Stimulated activated CD4-positive, alpha-beta T cell treated with anti-CD3 and anti-CD28 coated beads, Interleukin-4, amount 100 ng/mL, for 24 hours (primary cell): ENCODE data around the gene ORM1.
A peak's percentile ranks its signal among the peaks of the same experiment; 100 is the strongest.

Experiments
- DNase-seq: peaks from one replicate; pipeline ENCODE4 v3.0.0-alpha.2; 2020

The ORM1 gene

DNA sequence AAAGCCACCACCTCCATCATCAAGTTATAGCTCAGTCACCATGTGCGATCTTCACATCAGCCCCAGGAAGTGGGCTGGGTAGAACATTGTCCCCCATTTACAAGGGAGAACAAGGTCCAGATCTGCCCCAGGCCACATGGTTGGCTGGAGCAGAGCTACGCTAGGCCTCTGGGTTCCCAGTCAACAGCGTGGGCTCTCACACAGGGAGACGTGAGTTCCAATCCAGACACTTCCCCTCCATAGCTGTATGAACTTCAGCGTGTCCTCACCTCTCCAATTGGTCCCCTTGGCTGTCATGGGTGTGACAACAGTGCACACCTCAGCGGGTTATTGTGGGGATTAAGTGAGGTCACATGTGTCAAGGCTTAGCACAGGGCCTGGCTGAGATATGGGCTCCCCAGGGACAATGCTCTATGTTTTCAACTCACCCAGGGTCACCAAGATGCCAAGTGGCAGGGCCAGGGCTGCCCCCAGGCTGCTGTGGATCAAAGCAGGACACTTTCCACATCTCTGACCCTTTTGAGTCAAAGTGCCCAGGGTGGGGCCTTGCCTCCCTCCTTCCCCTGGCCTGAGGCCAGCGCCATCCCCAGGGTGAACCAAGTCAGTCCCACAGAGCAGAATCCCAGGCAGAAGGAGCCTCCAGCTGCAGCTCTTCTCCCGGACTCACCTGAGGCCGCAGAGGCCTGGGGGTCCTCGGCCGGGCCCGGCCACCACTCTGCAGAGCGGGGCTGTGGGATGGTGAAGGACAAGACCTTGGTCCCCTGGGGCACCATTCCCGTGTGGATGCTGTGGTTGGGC lies 45.1 kb downstream of the ORM1 start:
- DNase-seq = no peak

DNA sequence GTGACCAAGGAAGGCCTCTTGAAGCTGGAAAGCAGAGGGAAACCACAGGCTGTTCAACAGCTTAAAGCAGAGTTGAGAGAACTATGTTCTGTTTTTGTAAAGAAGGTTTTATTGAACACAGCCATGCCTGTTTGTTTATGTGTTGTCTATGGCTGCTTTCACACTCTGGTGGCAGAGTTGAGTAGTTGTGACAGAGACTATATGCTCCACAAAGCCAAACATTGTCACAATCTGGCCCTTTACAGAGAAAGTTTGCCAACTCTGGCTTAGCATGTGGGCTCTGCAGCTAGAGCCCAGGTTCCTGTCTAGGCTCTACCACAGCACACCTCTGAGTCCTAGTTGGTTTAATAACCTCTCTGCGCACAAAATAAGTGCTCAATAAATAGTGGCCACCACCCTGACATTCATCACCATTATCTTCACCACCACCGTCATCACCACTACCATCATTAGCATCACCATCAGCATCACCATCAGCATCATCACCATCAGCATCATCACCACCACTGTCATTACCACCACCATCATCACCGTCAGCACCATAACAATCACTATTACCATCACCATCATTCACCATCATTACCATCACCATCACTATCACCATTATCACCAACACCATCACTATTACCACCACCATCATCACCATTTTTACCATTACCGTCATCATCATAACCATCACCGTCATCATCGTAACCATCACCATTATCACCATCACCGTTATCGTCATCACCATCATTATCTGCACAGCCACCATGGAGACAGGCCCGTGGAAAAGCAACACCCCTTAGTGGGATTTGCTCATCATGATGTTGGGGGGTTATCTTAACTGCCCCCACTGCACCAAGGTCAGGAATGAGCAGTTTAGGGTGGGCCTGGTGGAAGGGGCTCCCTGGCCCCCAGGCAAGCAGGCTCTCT lies 46.6 kb downstream of the ORM1 start:
- no peak for DNase-seq

DNA sequence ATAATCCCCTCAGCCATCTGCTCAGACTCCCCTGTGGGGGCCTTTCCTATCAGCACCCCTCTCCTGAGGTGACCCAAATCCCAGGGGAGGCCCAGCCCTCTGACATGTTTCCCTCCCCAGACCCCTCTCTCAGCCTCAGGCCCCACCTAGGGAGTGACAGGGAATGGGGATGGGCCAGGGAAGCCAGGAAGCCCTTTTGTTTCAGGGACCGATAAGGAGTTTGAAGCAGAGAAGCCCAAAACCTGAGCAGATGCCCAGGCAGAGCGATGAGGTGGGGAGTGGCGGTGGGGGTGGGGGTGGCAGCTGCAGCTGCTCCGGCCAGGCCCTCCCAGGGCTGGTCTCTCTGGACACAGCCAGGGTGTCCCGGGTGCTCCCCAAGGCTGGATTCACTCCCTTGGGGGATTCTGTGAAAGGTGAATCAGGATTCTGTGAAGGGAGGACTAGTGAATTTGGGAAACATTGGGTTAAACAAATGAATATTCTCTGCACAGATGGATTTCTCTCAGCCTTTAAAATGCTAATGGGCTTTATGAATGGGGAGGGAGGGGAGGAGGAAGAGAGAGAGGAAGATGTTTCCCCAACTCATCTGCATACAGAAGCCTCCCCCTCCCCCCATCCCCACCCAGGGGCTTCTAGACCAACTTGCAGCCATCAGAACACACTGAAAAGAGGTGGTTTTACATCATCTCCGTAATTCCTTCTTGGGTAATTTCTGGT lies 47.5 kb downstream of the ORM1 start:
- DNase-seq = no peak

GRCh38 chr9:114370968-114371320 lies 48.0 kb downstream of the ORM1 start:
- no peak for DNase-seq

DNA sequence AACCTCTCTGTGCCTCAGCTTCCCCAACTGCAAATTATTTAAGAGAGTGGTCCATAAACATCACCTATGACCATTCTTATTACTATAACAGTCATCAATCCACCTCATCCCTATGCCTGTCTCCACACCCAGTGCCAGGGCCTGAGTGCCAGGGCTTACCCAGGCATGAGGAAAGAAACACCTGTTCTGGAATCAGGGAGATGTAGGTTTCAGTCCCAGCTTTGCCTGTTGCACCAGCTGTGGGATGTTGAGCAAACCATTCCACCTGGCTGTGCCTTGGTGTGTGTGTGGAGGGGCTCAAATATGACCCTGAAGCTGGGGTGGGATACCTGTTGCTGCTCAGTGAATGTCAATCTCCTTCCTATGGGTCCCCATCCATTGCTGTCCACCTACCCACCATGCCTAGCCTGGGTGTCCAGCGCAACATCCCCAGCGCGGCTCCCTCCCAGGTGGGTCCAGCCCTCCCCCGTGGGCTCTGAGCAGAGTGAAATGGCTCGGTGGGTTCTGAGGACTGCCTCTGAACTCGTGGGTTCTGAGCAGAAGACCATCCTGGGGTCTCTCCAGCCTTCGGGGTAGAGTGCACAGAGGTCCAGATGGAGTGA lies 48.5 kb downstream of the ORM1 start:
- DNase-seq = no peak

DNA sequence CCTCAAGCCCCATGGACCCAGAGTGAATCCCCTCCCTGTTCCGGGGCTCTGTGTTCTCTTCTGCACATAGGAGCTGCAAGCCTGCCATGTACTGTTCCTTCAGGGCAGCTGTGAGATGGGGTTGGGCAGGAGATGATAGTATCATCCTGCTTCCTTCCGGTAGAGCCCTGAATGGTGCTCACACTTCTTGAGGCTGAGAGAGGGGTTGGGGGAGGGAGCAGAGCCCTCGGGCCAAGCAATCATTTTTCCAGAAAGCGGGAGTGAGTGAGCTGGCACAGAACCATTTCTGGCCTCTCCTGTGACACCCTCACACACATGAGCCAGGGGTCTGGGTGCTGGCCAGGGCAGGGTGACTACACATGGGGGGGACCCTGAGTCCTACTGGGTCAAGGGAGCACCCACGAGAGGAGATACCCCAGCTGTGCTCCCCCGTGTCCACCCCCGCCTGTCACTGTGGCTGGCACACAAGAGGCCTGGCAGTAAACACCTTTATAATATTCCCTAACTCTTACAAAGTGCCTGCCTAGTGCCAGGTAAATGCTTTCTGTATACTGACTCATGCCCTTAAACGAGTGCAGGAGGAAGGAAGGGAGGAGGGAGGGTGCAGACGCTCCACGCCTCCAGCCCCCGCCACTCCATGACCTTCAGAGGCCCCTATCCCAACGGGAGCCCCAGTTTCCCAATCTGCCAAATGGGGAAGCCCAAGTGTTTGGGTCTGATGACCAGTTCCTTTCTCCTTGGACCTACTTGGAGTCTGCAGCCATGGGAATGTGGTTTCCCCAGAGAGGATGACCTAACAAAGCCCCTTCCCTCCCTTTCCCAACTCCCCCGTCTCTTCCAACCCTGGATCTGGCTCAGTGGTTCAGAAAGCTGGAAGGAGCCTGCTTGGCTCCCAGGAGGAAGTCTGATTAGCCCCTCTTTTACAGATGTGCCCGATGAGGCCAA lies 49.3 kb downstream of the ORM1 start:
- no peak for DNase-seq

DNA sequence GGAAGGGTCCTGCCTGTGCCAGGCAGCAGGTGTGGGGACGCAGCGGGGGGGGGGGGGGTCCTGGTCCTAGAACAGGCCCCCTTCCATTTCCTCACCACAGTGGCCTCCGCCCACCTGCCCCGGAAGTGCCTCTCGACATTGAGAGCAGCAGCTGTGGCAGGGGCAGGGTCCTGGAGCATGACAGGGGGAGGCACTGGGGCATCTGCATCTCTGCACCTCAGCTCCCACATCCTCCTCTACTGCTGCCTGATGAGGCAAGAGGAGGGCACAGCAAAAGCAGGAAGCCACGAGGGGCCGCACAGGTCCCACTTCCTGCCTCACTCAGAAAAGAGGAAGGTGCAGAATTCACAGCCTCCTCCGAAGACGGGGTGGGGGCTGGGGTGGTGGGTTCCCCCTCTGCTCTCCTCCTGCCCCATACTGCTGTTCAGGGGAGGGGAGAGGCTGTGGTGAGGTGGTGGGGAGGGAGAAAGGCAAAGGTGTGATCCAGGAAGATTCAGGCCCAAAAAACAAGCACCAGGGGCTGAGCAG lies 50.1 kb downstream of the ORM1 start:
- peak; percentile 77 for DNase-seq

DNA sequence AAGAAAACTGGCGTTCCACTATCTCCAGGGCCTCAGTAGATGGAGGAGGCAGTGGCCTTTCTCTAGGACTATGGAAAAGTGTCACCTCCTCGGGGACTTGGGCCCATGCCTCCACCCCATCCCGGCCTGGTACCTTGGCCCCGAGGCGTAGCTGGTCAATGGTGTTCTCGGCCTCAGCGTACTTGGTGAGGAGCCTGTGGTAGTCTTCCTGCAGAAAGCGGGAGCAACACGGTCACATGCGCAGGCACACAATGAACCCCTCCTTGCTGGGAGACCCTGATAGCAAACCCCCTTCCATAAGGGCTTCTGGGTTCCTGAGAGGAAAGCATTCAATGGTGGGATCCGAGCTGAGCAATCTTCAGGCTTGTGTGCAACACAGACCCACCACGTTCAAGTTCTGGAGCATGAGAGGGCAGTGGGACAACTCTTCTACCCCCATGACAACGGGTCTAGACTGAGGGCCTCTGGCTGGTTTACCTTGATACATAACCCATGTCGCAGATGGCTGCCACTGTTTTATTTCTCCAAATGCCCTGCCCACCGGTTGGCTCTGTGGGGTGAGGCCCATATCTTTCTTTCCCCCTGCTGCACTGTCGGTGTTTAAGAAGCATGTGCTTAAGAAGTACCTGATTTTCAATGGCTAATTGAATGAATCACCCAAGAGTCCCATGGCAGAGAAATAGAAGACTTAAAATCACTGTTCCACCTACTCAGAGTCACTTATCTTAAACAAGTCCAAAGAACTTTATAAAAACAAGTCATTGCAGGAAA lies 51.2 kb downstream of the ORM1 start:
- no peak for DNase-seq

- DNase-seq = no peak
Measured at GRCh38 chr9:114374936-114375335, 52.0 kb downstream of the ORM1 start.

DNA sequence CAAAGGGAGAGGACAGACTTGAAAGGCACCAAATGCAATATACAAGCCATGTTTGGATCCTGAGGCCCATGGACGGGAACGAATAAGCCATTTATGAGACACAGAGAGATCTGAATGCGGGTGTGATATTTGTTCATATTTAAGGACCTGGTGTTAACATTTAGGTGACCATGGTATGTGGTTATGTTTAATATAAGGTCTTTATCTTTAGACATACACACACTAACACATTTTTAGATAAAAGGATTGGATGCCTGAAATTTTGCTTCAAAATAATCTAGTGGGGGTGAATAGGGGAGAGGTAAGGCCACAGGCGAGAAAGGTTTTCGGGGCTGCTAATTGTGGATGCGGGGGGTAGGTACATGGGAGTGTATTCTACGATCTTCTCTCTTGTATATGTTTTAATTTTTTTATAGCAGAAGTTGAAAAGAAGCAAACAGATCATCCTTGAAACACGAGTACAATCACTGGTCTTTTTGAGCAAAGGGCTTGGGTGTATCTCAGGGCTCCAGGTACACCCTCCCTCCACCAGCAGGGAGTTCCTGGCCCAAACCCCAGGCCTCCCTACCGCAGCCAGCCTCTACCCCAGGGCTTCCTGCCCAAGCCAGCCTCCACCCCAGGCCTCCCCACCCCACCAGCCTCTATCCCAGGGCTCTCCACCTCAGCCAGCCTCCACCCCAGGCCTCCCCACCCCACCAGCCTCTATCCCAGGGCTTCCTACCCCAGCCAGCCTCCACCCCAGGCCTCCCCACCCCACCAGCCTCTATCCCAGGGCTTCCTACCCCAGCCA lies 52.7 kb downstream of the ORM1 start:
- no peak for DNase-seq
